ENCODE measurements around the gene RASIP1.
"Not testable (repeated sequence)": the region's sequence is repeated elsewhere in the genome, so short reads cannot be mapped to it uniquely, and the experiment has no call there.

The RASIP1 gene

GRCh38 chr19:48705431-48705830 is 35.0 kb downstream of the RASIP1 start:
- no peak for DNase-seq (ENCODE audit: low read depth)

GRCh38 chr19:48703316-48703715 is 37.1 kb downstream of the RASIP1 start:
- no peak for DNase-seq (ENCODE audit: low read depth)

- DNase-seq (ENCODE audit: low read depth): no peak
Observed at GRCh38 chr19:48702701-48703100, 37.7 kb downstream of the RASIP1 start.

GRCh38 chr19:48698046-48698445 is 42.4 kb downstream of the RASIP1 start:
- peak; percentile 75 for DNase-seq (ENCODE audit: low read depth)

- DNase-seq (ENCODE audit: low read depth): no peak
Observed at GRCh38 chr19:48696353-48697010, 43.9 kb downstream of the RASIP1 start.

- DNase-seq (ENCODE audit: low read depth): no peak
Observed at GRCh38 chr19:48695743-48696352, 44.6 kb downstream of the RASIP1 start, which contains the start of gene FUT2. Gene FUT2 (plus strand): TSS chr19:48695971. CDS start chr19:48702957, 6,986 bp downstream.

- not testable (repeated sequence) for DNase-seq (ENCODE audit: low read depth)
Observed at GRCh38 chr19:48693629-48694028, 46.8 kb downstream of the RASIP1 start.

- no peak for DNase-seq (ENCODE audit: low read depth)
Observed at GRCh38 chr19:48689449-48689848, 51.0 kb downstream of the RASIP1 start.

- DNase-seq (ENCODE audit: low read depth): no peak
Observed at GRCh38 chr19:48687776-48688175, 52.6 kb downstream of the RASIP1 start.

GRCh38 chr19:48686637-48687036 is 53.8 kb downstream of the RASIP1 start:
- DNase-seq (ENCODE audit: low read depth): not testable (repeated sequence)

- DNase-seq (ENCODE audit: low read depth): no peak
Observed at GRCh38 chr19:48686088-48686487, 54.3 kb downstream of the RASIP1 start.

- DNase-seq (ENCODE audit: low read depth): no peak
Observed at GRCh38 chr19:48685583-48685982, 54.8 kb downstream of the RASIP1 start.

GRCh38 chr19:48683349-48683748 is 57.1 kb downstream of the RASIP1 start:
- DNase-seq (ENCODE audit: low read depth): peak; percentile 44

GRCh38 chr19:48681127-48681470 is 59.3 kb downstream of the RASIP1 start:
- DNase-seq (ENCODE audit: low read depth): peak; percentile 49

GRCh38 chr19:48680436-48681126 is 59.8 kb downstream of the RASIP1 start:
- no peak for DNase-seq (ENCODE audit: low read depth)

- not testable (repeated sequence) for DNase-seq (ENCODE audit: low read depth)
Observed at GRCh38 chr19:48680006-48680405, 60.4 kb downstream of the RASIP1 start.

GRCh38 chr19:48678201-48678600 is 62.2 kb downstream of the RASIP1 start:
- DNase-seq (ENCODE audit: low read depth): no peak

GRCh38 chr19:48676887-48677286 is 63.5 kb downstream of the RASIP1 start:
- no peak for DNase-seq (ENCODE audit: low read depth)

- DNase-seq (ENCODE audit: low read depth): no peak
Observed at GRCh38 chr19:48676487-48676886, 63.9 kb downstream of the RASIP1 start.

- DNase-seq (ENCODE audit: low read depth): peak; percentile 89
Observed at GRCh38 chr19:48674921-48675824, 65.2 kb downstream of the RASIP1 start.

- no peak for DNase-seq (ENCODE audit: low read depth)
Observed at GRCh38 chr19:48674216-48674809, 66.1 kb downstream of the RASIP1 start.

Data from ELR (cell line).